PC-3 (cell line): ENCODE results near the gene ZNF286A.

Experiments used
- EZH2phosphoT487 ChIP-seq: fragments of 300-600 bp; sonication (generic); IDR thresholded peaks from 2 replicates; pipeline ENCODE4 v1.6.1; 2018; ENCODE audit warnings: mild to moderate bottlenecking, antibody characterized with exemption, low read length, borderline replicate concordance
- TF ChIP-seq, protein P1 (sequence below): fragments of 300-600 bp; sonication (generic); conservative IDR thresholded peaks from 2 replicates; pipeline ENCODE4 v1.5.1; 2017; ENCODE audit warnings: antibody characterized with exemption, low read depth, mild to moderate bottlenecking, low read length

GRCh38 chr17:15740570-15741120 lies 41.1 kb downstream of the ZNF286A start:
- TF ChIP-seq, protein P1, sequence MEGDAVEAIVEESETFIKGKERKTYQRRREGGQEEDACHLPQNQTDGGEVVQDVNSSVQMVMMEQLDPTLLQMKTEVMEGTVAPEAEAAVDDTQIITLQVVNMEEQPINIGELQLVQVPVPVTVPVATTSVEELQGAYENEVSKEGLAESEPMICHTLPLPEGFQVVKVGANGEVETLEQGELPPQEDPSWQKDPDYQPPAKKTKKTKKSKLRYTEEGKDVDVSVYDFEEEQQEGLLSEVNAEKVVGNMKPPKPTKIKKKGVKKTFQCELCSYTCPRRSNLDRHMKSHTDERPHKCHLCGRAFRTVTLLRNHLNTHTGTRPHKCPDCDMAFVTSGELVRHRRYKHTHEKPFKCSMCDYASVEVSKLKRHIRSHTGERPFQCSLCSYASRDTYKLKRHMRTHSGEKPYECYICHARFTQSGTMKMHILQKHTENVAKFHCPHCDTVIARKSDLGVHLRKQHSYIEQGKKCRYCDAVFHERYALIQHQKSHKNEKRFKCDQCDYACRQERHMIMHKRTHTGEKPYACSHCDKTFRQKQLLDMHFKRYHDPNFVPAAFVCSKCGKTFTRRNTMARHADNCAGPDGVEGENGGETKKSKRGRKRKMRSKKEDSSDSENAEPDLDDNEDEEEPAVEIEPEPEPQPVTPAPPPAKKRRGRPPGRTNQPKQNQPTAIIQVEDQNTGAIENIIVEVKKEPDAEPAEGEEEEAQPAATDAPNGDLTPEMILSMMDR, result no peak
- TF ChIP-seq EZH2phosphoT487, result no peak
